IMR-90 (cell line): Measurements from ENCODE around the gene SALL4. TPM values are rescaled to one million over a fixed set of nuclear protein-coding genes. Genes with fewer than 3 reads are reported as not detected.

Experiments
- ATAC-seq: fragments of 200-7000 bp; cut with Tn5 transposase; 2 replicates; pipeline ENCODE4 v1.9.1; 2020; ENCODE audit warnings: low read depth, mild to moderate bottlenecking, moderate library complexity
- BruUV-seq: library from RNA; stranded (reverse); fragments of 400-500 nt; replicated peaks from 2 replicates; lab custom pipeline; 2021; lab: Mats Ljungman, UMichigan
- CTCF ChIA-PET: fragments of 300-600 bp; formaldehyde crosslinking; extraction: SDS; loops from one replicate; lab custom pipeline; 2021; ENCODE audit warnings: antibody characterized with exemption; lab: Yijun Ruan, JAX
- POLR2A ChIA-PET: fragments of 300-600 bp; sonication (Branson Sonifier 250); formaldehyde crosslinking; loops from one replicate; lab custom pipeline; 2022; ENCODE audit warnings: antibody characterized with exemption; ENCODE audit not compliant: unreplicated experiment; lab: Charles Lee
- DNase-seq: peaks from one replicate; pipeline ENCODE4 v3.0.0; 2013
- H2AFZ ChIP-seq: replicated peaks from 2 replicates; pipeline ENCODE3; 2013; ENCODE audit warnings: low read length, mild to moderate bottlenecking; ENCODE audit not compliant: poor library complexity
- H2AK5ac ChIP-seq: 2 replicates; pipeline ENCODE4 v1.6.1; 2013; ENCODE audit warnings: low read depth, low read length, inconsistent platforms
- H2AK9ac ChIP-seq: replicated peaks from 2 replicates; pipeline ENCODE3; 2013; ENCODE audit warnings: mild to moderate bottlenecking, low read depth, low read length, moderate library complexity; ENCODE audit not compliant: poor library complexity
- H2BK120ac ChIP-seq: 2 replicates; pipeline ENCODE4 v1.6.1; 2013; ENCODE audit warnings: low read depth, low read length, inconsistent platforms
- H2BK15ac ChIP-seq: 3 replicates; pipeline ENCODE4 v1.6.1; 2013; ENCODE audit warnings: low read depth, low read length, inconsistent platforms
- H2BK20ac ChIP-seq: 2 replicates; pipeline ENCODE4 v1.6.1; 2013; ENCODE audit warnings: low read depth, mild to moderate bottlenecking, inconsistent platforms, low read length, moderate library complexity
- H2BK5ac ChIP-seq: 2 replicates; pipeline ENCODE4 v1.6.1; 2013; ENCODE audit warnings: mild to moderate bottlenecking, low read depth, low read length, inconsistent platforms; ENCODE audit not compliant: poor library complexity, severe bottlenecking
- H3K14ac ChIP-seq: replicated peaks from 2 replicates; pipeline ENCODE4 v1.6.1; 2013; ENCODE audit warnings: low read depth, low read length, inconsistent platforms
- H3K18ac ChIP-seq: 2 replicates; pipeline ENCODE4 v1.6.1; 2013; ENCODE audit warnings: low read depth, low read length, control low read depth
- H3K23ac ChIP-seq: 2 replicates; pipeline ENCODE4 v1.6.1; 2013; ENCODE audit warnings: low read depth, low read length, inconsistent platforms
- H3K27ac ChIP-seq: 2 replicates; pipeline ENCODE4 v1.5.1; 2013; ENCODE audit warnings: mild to moderate bottlenecking, control low read depth, low read length; ENCODE audit not compliant: insufficient read depth
- H3K27me3 ChIP-seq: 2 replicates; pipeline ENCODE4 v1.6.1; 2013; ENCODE audit warnings: low read length; ENCODE audit not compliant: control insufficient read depth, insufficient read depth
- H3K36me3 ChIP-seq: 2 replicates; pipeline ENCODE4 v1.6.1; 2013; ENCODE audit warnings: low read length, mixed read lengths; ENCODE audit not compliant: control insufficient read depth, insufficient read depth
- H3K4ac ChIP-seq: 2 replicates; pipeline ENCODE4 v1.6.1; 2013; ENCODE audit warnings: low read depth, low read length, inconsistent platforms
- H3K4me1 ChIP-seq: 2 replicates; pipeline ENCODE4 v1.6.1; 2013; ENCODE audit warnings: low read length, mixed read lengths; ENCODE audit not compliant: control insufficient read depth, insufficient read depth
- H3K4me2 ChIP-seq: 2 replicates; pipeline ENCODE4 v1.6.1; 2013; ENCODE audit warnings: low read depth, mild to moderate bottlenecking, control low read depth, low read length, moderate library complexity
- H3K4me3 ChIP-seq: 2 replicates; pipeline ENCODE4 v1.5.1; 2013; ENCODE audit warnings: low read depth, mild to moderate bottlenecking, control low read depth, low read length, moderate library complexity; ENCODE audit not compliant: insufficient read depth
- H3K56ac ChIP-seq: 2 replicates; pipeline ENCODE4 v1.6.1; 2013; ENCODE audit warnings: low read length, inconsistent platforms; ENCODE audit not compliant: insufficient read depth; ENCODE audit errors: extremely low read depth
- H3K79me1 ChIP-seq, 2 experiments: 2 replicates each; pipeline ENCODE4 v1.6.1; 2013; ENCODE audit warnings: low read length in 2 of 2, inconsistent platforms in 1 of 2, low read depth in 1 of 2
- H3K9ac ChIP-seq: 2 replicates; pipeline ENCODE4 v1.6.1; 2013; ENCODE audit warnings: low read depth, low read length, control low read depth
- H3K9me1 ChIP-seq: 2 replicates; pipeline ENCODE4 v1.6.1; 2013; ENCODE audit warnings: low read length, inconsistent platforms; ENCODE audit not compliant: insufficient read depth
- H3K9me3 ChIP-seq: 2 replicates; pipeline ENCODE4 v1.6.1; 2013; ENCODE audit warnings: low read length; ENCODE audit not compliant: control insufficient read depth, insufficient read depth
- H4K20me1 ChIP-seq: 2 replicates; pipeline ENCODE4 v1.6.1; 2013; ENCODE audit warnings: low read length, inconsistent platforms; ENCODE audit not compliant: insufficient read depth
- H4K5ac ChIP-seq: 2 replicates; pipeline ENCODE4 v1.6.1; 2013; ENCODE audit warnings: mild to moderate bottlenecking, low read depth, low read length, control low read depth
- H4K8ac ChIP-seq, 2 experiments: 2 replicates each; pipeline ENCODE4 v1.6.1; 2013; ENCODE audit warnings: low read depth in 2 of 2, low read length in 2 of 2, control low read depth in 1 of 2, inconsistent platforms in 1 of 2
- H4K91ac ChIP-seq: 2 replicates; pipeline ENCODE4 v1.6.1; 2013; ENCODE audit warnings: low read depth, low read length, inconsistent platforms; ENCODE audit not compliant: insufficient read depth
- BHLHE40 ChIP-seq: fragments of 150-350 bp; IDR thresholded peaks from 2 replicates; pipeline ENCODE4 v1.6.1; 2016; ENCODE audit warnings: mild to moderate bottlenecking, low read depth, low read length
- CEBPB ChIP-seq: IDR thresholded peaks from 2 replicates; pipeline ENCODE4 v1.6.1; 2012; ENCODE audit warnings: low read depth, low read length, improper control_type of control experiment
- CHD1 ChIP-seq: IDR thresholded peaks from 2 replicates; pipeline ENCODE4 v1.6.1; 2012; ENCODE audit warnings: low read depth, low read length, improper control_type of control experiment
- ELK1 ChIP-seq: fragments of 150-350 bp; IDR thresholded peaks from 2 replicates; pipeline ENCODE4 v1.6.1; 2016; ENCODE audit warnings: low read depth, mild to moderate bottlenecking, low read length, moderate library complexity, borderline replicate concordance
- MAFK ChIP-seq: IDR thresholded peaks from 2 replicates; pipeline ENCODE4 v1.6.1; 2012; ENCODE audit warnings: low read depth, low read length, improper control_type of control experiment
- MAZ ChIP-seq: IDR thresholded peaks from 2 replicates; pipeline ENCODE4 v1.6.1; 2012; ENCODE audit warnings: low read depth, mild to moderate bottlenecking, low read length, improper control_type of control experiment, moderate library complexity, borderline replicate concordance
- MXI1 ChIP-seq: IDR thresholded peaks from 2 replicates; pipeline ENCODE4 v1.6.1; 2012; ENCODE audit warnings: low read depth, mild to moderate bottlenecking, low read length, moderate library complexity, borderline replicate concordance
- NFE2L2 ChIP-seq: fragments of 150-350 bp; IDR thresholded peaks from 2 replicates; pipeline ENCODE4 v1.6.1; 2016; ENCODE audit warnings: low read depth, mild to moderate bottlenecking, low read length
- RFX5 ChIP-seq: IDR thresholded peaks from 2 replicates; pipeline ENCODE4 v1.8.0; 2012; ENCODE audit warnings: low read depth, mild to moderate bottlenecking, low read length, moderate library complexity
- SMC3 ChIP-seq: fragments of 150-350 bp; IDR thresholded peaks from 2 replicates; pipeline ENCODE4 v1.6.1; 2016; ENCODE audit warnings: low read depth, mild to moderate bottlenecking, antibody characterized with exemption, low read length, moderate library complexity
- USF2 ChIP-seq: fragments of 150-350 bp; IDR thresholded peaks from 2 replicates; pipeline ENCODE4 v1.6.1; 2017; ENCODE audit warnings: mild to moderate bottlenecking, antibody characterized with exemption, low read length, low read depth
- WGBS, 2 experiments: methylation state at CpG; one replicate each; pipeline versions ENCODE4 v1.1.5 to v1.1.7; 2013; ENCODE audit warnings: missing lambda C conversion rate in 2 of 2; ENCODE audit not compliant: insufficient read length in 1 of 2; ENCODE audit errors: extremely low coverage in 2 of 2; 5-methylcytosine and 5-hydroxymethylcytosine counted together
- dilution Hi-C: fragments of 300-500 bp; cut with HindIII; formaldehyde crosslinking; loops from one replicate; pipeline ENCODE4 v1.14.3; 2018; ENCODE audit warnings: low sequenced_read_pairs; ENCODE audit not compliant: unreplicated experiment
- in situ Hi-C: fragments of 300-500 bp; cut with MboI; formaldehyde crosslinking; loops from 3 replicates; pipeline ENCODE4 v1.14.3; 2019; ENCODE audit warnings: low sequenced_read_pairs, inconsistent platforms, mixed read lengths
- intact Hi-C: fragments of 100-400 bp; cut with micrococcal nuclease; formaldehyde crosslinking; loops from 2 replicates; pipeline ENCODE4 v1.10.0; 2022
- polyA plus RNA-seq, 3 experiments: library from polyadenylated mRNA; depleted of rRNA; stranded (reverse); fragments of >200 nt; gene quantifications; 2 replicates each; pipeline ENCODE4 v1.2.3, GENCODE V29; 2012; ENCODE audit warnings: low replicate concordance in 1 of 3
- total RNA-seq: library from RNA; depleted of rRNA; stranded (reverse); fragments of >200 nt; gene quantifications from 2 replicates; pipeline ENCODE4 v1.2.3, GENCODE V29; 2012
- TF ChIP-seq, protein P1 (sequence below): conservative IDR thresholded peaks from 2 replicates; pipeline ENCODE4 v1.5.1; 2012; ENCODE audit warnings: mild to moderate bottlenecking, low read depth, low read length, improper control_type of control experiment

SALL4 gene
- total and polyA plus RNA-seq, 2 of the 4 experiments (the other 2 are of a cell fraction) = not detected

DNA sequence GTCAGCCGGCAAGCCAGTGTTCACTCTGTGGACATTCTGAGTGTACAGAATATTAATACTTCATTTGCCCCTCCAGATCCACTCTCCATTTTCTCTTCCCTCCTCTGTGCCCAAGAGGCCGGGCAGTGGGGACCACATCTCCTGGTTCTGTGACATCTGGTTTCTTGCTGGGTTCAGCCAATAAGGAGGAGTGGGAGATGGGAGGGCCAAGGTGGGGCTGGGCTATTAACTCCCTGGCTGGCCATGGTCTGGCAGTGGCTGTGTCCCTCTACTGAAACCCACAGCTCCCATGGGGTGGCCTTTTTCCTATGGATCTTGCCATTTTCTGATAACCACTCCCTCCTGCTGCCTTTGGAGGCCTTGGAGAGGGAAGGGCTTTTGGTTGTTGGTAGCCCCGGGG is 30.0 kb upstream of the SALL4 start:
- no peak for ATAC-seq
- no peaks in the 10 kb centered on the region for H3K9me1 ChIP-seq
- H3K27me3 ChIP-seq = peaks cover 12% of the 10 kb centered on the region
- H2BK15ac ChIP-seq = no peak overlapping the region
- no peak overlapping the region for H2AK5ac ChIP-seq
- no peaks in the 10 kb centered on the region for H3K79me1 ChIP-seq
- BruUV-seq = no TSS peak
- H2AK9ac ChIP-seq = no peak overlapping the region
- H4K20me1 ChIP-seq = no peaks in the 10 kb centered on the region
- no peak overlapping the region for H3K4ac ChIP-seq
- no peak overlapping the region for H2AFZ ChIP-seq
- no peak overlapping the region for H4K5ac ChIP-seq
- in situ Hi-C loops = no loop called here
- no peak overlapping the region for H2BK20ac ChIP-seq
- H3K27ac ChIP-seq = no peak overlapping the region
- H3K18ac ChIP-seq = no peak overlapping the region
- no peak overlapping the region for H2BK120ac ChIP-seq
- no peak overlapping the region for H3K14ac ChIP-seq
- no peak for TF ChIP-seq MAZ
- TF ChIP-seq, protein P1, sequence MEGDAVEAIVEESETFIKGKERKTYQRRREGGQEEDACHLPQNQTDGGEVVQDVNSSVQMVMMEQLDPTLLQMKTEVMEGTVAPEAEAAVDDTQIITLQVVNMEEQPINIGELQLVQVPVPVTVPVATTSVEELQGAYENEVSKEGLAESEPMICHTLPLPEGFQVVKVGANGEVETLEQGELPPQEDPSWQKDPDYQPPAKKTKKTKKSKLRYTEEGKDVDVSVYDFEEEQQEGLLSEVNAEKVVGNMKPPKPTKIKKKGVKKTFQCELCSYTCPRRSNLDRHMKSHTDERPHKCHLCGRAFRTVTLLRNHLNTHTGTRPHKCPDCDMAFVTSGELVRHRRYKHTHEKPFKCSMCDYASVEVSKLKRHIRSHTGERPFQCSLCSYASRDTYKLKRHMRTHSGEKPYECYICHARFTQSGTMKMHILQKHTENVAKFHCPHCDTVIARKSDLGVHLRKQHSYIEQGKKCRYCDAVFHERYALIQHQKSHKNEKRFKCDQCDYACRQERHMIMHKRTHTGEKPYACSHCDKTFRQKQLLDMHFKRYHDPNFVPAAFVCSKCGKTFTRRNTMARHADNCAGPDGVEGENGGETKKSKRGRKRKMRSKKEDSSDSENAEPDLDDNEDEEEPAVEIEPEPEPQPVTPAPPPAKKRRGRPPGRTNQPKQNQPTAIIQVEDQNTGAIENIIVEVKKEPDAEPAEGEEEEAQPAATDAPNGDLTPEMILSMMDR = no peak
- no peak for TF ChIP-seq NFE2L2
- TF ChIP-seq CEBPB = no peak
- TF ChIP-seq RFX5 = no peak
- no peak for TF ChIP-seq SMC3
- TF ChIP-seq BHLHE40 = no peak
- TF ChIP-seq ELK1 = no peak
- TF ChIP-seq USF2 = no peak
- TF ChIP-seq MXI1 = no peak
- no peak for TF ChIP-seq CHD1
- no peak for TF ChIP-seq MAFK
- no peak overlapping the region for H3K23ac ChIP-seq
- CTCF ChIA-PET = interaction anchor here (0.6 kb wide), 1 partner anchor 35 kb away, joined by 3 read pairs; no protein-coding TSS in a partner anchor
- no peak overlapping the region for H2BK5ac ChIP-seq
- POLR2A ChIA-PET = no interaction called here
- H3K4me3 ChIP-seq = no peak overlapping the region
- H3K9ac ChIP-seq = no peak overlapping the region
- intact Hi-C loops = no loop called here
- no peaks in the 10 kb centered on the region for H3K9me3 ChIP-seq
- H4K8ac ChIP-seq = no peak overlapping the region
- no CpG with 5 or more reads among the region's 3 CpGs for WGBS, 2 experiments
- dilution Hi-C loops = no loop called here
- DNase-seq = no peak
- no peak overlapping the region for H3K56ac ChIP-seq
- H3K36me3 ChIP-seq = no peaks in the 10 kb centered on the region
- no peak overlapping the region for H3K4me2 ChIP-seq
- H3K4me1 ChIP-seq = no peaks in the 10 kb centered on the region
- no peak overlapping the region for H4K91ac ChIP-seq
